ENCODE data around the gene ELOVL3.

The ELOVL3 gene

DNA sequence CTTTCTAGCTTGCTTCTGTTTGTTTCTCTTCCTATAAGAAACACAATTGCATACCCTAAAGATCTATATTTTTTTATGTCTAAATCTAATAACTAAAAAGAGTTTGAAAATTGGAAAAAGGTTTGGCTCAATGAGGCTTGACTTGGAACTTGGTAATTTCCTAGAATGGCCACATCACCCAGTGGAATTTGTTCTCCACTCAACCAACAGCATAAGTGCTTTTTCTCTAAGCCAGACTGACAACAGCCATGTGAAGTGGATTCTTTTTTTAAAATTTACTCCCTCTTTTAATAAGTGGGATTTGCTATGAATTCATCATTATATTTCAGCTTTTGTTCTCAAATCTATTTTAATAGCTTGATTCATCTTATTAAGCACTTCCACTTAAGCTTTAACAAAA lies 53.0 kb downstream of the ELOVL3 start:
- no peak overlapping the region for H3K4me3 ChIP-seq (ENCODE audit: control insufficient read depth, low read depth, low read length)
- no peak for TF ChIP-seq CTCF (conservative IDR thresholded peaks at IDR 0.05; ENCODE audit: control insufficient read depth, insufficient read depth, low read depth, low read length)
- no peak for DNase-seq (ENCODE audit: low read depth)
